Measurements from ENCODE around the gene AGBL4.

Gene AGBL4

GRCh38 chr1:48659801-48660200 is 1364.0 kb downstream of the AGBL4 start:
- DNase-seq (ENCODE audit: low read depth, low spot score): no peak

DNA sequence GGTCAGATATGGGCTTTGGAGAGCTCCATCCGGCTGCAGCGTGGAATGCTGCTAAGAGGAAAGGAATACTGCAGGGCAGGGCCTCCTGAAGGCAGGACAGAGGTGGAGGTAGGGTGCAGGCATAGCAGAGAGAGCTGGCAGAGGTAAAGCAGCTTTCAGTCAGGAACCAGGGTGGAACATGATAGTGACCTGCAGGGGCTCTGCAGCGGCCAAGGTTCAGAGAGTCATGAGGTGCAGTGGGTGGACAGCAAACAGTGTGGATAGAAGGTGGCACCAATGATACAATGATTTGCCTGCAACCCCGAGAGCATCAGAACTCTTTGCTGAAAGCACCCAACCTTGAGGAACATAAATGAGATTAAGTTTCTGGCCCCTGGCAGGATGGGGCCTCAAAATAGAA is 1366.3 kb downstream of the AGBL4 start:
- no peak for DNase-seq (ENCODE audit: low read depth, low spot score)

DNA sequence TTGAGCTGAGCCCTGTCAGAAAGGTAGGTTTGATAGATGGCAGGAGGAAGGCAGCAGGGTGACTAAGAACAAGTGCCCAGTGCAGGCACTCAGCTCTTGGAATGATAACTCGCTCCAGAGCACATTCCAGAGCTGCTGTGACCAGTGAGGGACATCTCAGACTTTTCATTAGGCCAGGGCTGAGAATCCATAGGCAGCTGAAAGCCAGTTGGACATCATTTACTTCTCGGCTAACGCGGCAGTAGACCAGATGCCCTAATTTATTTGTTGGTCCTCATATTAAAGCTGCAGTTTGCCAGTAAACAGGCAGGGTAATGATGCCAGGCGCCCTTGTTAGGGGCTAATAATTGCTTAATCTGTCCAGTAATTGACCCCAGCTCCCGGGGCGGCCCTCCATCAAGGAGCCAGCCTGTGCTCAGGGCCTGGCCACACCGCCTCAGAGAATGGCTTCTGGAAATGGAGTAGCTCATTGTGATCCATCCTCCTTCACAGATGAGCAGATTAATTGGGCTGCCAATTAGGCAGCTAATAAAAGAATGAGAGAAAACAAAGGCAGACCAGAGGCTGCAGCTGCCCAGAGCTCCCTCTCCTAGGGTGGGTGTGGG is 1369.0 kb downstream of the AGBL4 start:
- DNase-seq (ENCODE audit: low read depth, low spot score): no peak

DNA sequence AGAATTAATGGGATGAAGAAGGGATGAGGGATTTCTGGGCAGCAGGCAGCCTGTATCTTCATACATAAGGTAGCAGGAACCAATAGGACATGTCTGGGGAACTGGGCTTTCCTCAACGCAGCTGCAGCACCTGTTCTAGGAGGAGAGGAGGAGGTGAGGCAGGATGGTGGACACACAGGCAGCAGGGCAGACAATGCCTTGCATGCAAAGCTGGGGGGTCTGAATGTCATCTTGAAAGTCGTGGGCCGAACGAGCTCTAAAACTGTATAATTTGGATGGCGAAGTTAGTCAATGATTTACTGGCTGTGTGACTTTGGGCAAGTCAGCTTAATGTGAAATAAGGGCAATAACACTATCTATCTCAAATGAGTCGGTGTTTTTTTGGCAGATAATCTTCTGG is 1371.4 kb downstream of the AGBL4 start:
- DNase-seq (ENCODE audit: low read depth, low spot score): no peak

- DNase-seq (ENCODE audit: low read depth, low spot score): no peak
These were observed 1373.9 kb downstream of the AGBL4 start for GRCh38 chr1:48649880-48650279.

GRCh38 chr1:48645883-48646282 is 1377.9 kb downstream of the AGBL4 start:
- DNase-seq (ENCODE audit: low read depth, low spot score): no peak

DNA sequence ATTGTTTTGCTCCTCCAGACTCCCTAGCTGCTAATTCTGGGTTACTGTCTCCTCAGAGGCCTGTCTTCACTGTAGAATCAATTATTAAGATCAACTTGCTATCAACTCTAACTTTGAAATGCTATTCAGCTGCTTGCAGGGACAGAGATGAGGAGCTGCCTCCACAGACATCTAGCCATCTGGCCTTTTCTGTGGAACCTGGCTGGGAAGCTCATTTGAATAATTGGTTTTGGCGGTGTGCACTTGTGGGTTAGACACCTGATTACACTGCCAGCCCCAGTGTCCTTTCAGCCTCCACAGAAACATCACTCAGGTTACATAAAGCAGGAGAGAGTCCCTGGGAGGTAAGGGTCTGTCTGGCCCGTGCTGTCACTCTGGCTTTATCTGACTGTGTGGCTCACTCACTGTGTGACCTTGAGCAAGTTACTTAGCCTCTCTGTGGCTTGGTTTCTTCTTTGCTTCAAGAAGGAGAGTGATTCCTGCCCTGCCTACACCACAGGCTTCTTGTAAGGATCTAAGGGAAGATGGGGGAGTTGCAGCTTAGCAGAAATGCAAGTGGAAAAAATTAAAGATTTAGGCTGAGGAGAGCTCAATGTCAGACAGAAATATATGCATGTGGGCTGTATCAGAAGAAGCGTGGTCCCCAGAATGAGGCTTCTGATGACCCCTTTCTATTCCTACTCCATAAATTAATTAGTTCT is 1378.7 kb downstream of the AGBL4 start:
- DNase-seq (ENCODE audit: low read depth, low spot score): no peak

- no peak for DNase-seq (ENCODE audit: low read depth, low spot score)
These were observed 1379.4 kb downstream of the AGBL4 start for GRCh38 chr1:48644190-48644900.

DNA sequence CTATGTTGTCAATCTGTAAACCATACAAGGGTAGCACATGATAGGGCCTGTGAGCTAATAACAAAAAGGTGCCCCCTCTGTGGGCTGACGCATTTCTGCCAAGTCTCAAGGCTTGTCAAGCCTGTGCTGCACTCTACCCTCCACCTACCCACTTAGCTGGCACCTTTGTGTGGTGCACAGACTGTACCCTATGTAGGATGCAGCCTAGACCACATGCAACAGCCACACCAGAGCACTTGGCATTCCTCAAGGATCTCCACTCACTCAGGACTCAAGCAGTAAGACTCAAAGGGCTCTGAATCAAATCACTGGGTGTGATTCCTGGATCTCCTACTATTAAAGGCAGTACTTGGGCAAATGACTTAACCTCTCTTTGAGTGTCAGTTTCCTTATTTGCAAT is 1380.6 kb downstream of the AGBL4 start:
- DNase-seq (ENCODE audit: low read depth, low spot score): no peak

DNA sequence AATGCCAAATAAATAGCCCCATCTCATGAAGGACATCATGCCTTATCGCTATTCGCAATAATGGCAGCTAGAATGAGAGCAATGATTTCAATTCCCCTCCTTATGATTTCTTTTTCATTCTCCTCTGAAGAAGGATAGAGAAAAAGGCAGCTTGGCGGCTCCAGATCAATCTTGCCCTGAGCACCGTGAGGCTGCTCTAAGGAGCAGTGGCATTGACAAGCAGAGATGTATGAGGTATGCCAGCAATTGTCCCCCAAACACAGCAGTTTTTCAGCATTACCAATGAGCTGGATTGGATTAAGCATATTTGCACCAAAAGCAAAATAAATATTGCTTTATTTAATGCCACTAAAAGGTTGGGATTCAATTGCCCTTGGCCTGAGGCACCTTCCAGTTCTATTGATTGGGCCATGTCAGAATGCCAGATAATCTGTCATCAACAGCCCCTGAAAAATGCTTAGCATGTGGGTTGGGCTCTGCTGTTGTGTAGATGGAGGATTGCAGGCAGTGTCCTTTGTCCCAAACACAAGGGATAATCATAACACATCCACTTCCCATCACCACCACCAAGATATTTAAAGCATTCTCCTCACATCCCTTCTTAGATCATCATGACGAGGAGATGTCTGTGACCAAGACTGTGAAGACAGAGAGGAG is 1382.8 kb downstream of the AGBL4 start:
- no peak for DNase-seq (ENCODE audit: low read depth, low spot score)

DNA sequence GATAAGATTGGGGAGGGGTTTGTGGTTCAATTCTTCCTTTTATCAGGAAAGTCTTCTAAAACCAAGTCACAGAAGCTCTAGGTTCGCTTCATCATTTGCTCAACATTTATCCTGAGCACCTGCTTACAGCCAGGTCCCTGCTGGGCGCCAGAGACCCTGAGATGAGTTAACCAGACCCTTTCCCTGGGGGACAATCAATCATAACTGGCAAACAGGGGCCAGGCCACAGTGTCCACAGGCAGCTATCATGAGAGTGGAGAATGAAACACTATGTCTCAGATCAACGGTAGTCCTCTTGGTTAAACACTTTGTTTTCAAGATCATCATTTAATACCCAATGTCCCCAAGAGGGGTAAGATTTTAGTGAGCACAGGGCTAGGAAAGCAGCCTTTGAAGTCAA is 1393.9 kb downstream of the AGBL4 start:
- DNase-seq (ENCODE audit: low read depth, low spot score): no peak

DNA sequence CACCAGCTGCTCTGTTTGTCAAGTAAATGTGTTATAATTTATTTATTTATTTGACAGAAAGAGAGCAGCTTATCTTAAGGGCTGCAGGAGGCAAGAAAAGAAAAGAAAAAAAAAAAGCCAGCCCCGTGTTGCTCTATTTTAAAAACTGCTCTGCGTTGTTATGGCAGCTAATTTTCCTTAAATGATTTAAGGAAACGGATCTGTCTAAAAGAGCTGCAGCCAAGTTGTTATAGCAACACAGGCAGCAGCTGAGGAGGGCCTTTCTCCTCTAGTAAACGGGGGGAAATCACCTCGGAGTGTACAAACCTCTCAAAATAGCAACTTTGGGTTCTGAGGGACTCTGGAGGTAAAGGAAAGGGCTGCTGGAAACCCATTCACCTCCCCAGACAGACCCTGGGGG is 1396.3 kb downstream of the AGBL4 start:
- DNase-seq (ENCODE audit: low read depth, low spot score): no peak

- DNase-seq (ENCODE audit: low read depth, low spot score): no peak
These were observed 1404.2 kb downstream of the AGBL4 start for GRCh38 chr1:48619539-48619938.

DNA sequence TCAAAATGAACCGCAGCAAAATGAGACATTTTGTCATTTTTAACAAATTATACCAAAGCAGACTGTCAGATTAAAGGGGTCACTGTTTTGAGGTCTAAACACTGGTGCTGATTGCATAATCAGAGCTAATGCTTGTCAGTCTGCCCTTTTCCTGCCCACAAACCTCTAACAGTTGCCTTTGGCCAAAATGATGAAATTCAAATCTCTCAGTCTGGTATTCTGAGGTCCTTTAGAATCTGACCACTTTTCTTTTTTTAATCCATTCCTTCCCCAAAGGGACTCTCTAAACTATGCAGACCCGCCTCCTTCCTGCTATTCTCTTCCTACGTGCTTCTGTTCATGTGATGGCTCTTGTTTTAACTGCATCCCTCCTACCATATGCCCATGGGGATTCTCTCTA is 1406.5 kb downstream of the AGBL4 start:
- DNase-seq (ENCODE audit: low read depth, low spot score): no peak

DNA sequence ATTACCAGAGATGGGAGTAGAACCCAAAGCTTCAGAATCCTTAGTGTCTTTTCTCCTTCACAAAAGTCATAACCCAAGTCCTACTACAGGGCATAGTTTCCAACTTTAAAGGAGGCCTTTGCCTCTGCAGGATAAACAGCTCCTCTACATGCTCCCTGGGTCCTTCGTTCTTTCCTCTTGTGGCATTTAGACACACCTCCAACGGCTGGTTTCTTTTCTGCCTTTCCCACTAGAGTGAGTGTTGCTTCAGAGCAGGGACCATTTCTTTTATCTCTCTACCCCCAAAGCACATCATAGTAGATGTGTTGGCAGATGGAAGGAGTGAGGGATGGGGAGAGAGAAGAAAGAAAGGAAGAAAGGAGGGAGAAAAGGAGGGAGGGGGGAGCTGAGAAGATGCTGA is 1407.0 kb downstream of the AGBL4 start:
- no peak for DNase-seq (ENCODE audit: low read depth, low spot score)

- no peak for DNase-seq (ENCODE audit: low read depth, low spot score)
These were observed 1411.9 kb downstream of the AGBL4 start for GRCh38 chr1:48611841-48612240.

GRCh38 chr1:48610628-48611542 is 1412.9 kb downstream of the AGBL4 start:
- DNase-seq (ENCODE audit: low read depth, low spot score): no peak

DNA sequence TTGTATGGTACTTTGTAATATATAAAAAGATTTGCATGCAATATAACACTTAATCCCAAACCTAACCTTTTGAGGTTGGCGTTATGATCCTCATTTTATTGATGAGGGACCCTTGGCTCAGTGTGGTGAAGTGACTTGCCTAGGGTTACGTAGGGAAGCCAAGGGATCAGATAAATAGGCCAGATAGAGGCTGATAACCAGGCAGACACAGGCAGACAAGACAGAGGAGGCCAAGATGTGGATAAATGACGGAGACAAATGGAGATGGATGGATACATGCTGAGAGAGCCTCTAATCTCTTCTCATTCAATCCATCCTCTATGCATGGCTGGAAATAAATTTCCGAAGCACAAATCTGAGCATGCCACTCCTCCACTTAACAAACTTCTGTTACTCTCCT is 1414.9 kb downstream of the AGBL4 start:
- DNase-seq (ENCODE audit: low read depth, low spot score): no peak

- no peak for DNase-seq (ENCODE audit: low read depth, low spot score)
These were observed 1420.5 kb downstream of the AGBL4 start for GRCh38 chr1:48603222-48603621.

- no peak for DNase-seq (ENCODE audit: low read depth, low spot score)
These were observed 1421.4 kb downstream of the AGBL4 start for GRCh38 chr1:48602349-48602748.

DNA sequence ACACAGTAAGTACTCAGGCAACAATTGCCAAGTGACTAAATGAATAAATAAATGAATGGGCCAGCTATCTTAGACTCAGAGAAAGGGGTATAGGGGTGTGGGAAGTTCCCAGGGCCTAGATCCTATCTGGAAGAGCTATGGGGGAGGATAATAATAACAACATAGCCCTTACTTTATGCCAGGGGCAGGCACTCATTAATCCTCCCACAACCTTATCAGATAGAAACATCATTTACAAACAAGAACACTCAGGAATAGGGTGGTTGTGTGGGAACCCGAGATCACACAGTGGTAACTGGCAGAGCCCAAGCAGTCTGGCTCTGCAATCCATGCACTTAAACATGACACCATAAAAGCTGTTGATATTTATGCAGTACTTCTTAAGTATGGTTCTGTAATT is 1423.6 kb downstream of the AGBL4 start:
- DNase-seq (ENCODE audit: low read depth, low spot score): no peak
